Breast epithelium (tissue), 4 donors: ENCODE measurements around the gene CLCA2. TPM values are rescaled to one million over a fixed set of nuclear protein-coding genes. Genes with fewer than 3 reads are reported as not detected.

ENCODE experiments used
- DNase-seq, 2 donors: peaks; one replicate each; pipeline ENCODE4 v3.0.0-alpha.2; 2019; ENCODE audit warnings: low spot score in 2 of 2
- H3K27ac ChIP-seq, 2 donors: fragments of 200-600 bp; sonication (generic) in 1 of 2; one replicate each; pipeline ENCODE4 v1.5.1; 2016 to 2019; ENCODE audit warnings: mild to moderate bottlenecking in 1 of 2
- H3K27me3 ChIP-seq, 2 donors: fragments of 200-600 bp; sonication (generic) in 1 of 2; one replicate each; pipeline versions ENCODE4 v1.5.1 to v1.6.0; 2017 to 2019; ENCODE audit warnings: control low read depth in 1 of 2, mild to moderate bottlenecking in 1 of 2
- H3K36me3 ChIP-seq: fragments of 200-600 bp; one replicate; pipeline ENCODE4 v1.5.1; 2019
- H3K4me1 ChIP-seq, 2 donors: fragments of 200-600 bp; sonication (generic); one replicate each; pipeline ENCODE4 v1.5.1; 2016 to 2019; ENCODE audit warnings: control low read depth in 1 of 2
- H3K4me3 ChIP-seq, 3 donors: fragments of 200-600 bp; sonication (generic); 1 replicate in 2 of 3; 2 replicates in 1 of 3; pipeline ENCODE4 v1.5.1; 2016 to 2019; ENCODE audit warnings: mild to moderate bottlenecking in 3 of 3, moderate library complexity in 2 of 3
- H3K9me3 ChIP-seq, 2 donors: fragments of 200-600 bp; sonication (generic) in 1 of 2; one replicate each; pipeline ENCODE4 v1.5.1; 2016 to 2019; ENCODE audit warnings: control low read depth in 1 of 2
- POLR2A ChIP-seq: fragments of 450-650 bp; IDR thresholded peaks from one replicate; pipeline ENCODE4 v1.6.1; 2016; ENCODE audit warnings: antibody characterized with exemption, mild to moderate bottlenecking, moderate library complexity
- POLR2AphosphoS5 ChIP-seq, 3 donors: sonication (generic); formaldehyde crosslinking; IDR thresholded peaks; one replicate each; pipeline ENCODE4 v1.6.1; 2017; ENCODE audit warnings: antibody characterized with exemption in 3 of 3
- intact Hi-C: fragments of 100-400 bp; cut with DNase I; formaldehyde crosslinking; loops from one replicate; pipeline ENCODE4 v1.15.1; 2023; ENCODE audit warnings: low total_unique reads
- total RNA-seq, 3 donors: library from RNA; depleted of rRNA; stranded (reverse); fragments of >200 nt; gene quantifications; one replicate each; pipeline ENCODE4 v1.1.0, GENCODE V29; 2016
- TF ChIP-seq, protein P1 (sequence below), 3 donors: fragments of 450-650 bp; IDR thresholded peaks; one replicate each; pipeline ENCODE4 v1.5.1; 2016 to 2017; ENCODE audit warnings: antibody characterized with exemption in 3 of 3, mild to moderate bottlenecking in 3 of 3, moderate library complexity in 3 of 3

The CLCA2 gene
- total RNA-seq, 3 donors from 2014 or later, result 1.3 to 30.3 (median 1.6) TPM

DNA sequence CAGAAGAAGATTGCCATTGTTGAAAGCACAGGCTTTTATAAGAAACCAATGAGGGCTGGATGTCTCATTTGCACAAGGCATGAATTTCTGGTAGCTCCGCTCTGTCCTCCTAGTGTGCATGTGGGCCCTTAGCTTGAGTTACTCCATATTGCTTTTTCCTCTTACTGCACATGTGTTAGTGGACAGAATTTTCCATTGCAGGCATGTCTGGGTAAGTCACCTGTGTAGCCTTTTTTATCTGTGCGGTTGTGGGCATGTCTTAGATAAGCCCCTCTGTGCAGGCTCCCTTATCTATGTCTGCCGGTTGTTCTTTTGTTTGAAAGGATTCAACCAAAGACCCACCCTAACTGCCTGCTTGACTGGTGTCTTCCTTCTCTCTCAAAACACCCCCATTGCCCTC lies 37.5 kb downstream of the CLCA2 start:
- Histone ChIP-seq H3K27me3 (no peaks in the 10 kb centered on the region), H3K9me3 (no peaks in the 10 kb centered on the region), H3K27ac (no peak overlapping the region), H3K4me1 (no peaks in the 10 kb centered on the region), H3K4me3 (no peak overlapping the region), H3K36me3 (no peaks in the 10 kb centered on the region)
- TF ChIP-seq POLR2AphosphoS5 (IDR thresholded peaks at IDR 0.05), result no peak
- TF ChIP-seq, protein P1, sequence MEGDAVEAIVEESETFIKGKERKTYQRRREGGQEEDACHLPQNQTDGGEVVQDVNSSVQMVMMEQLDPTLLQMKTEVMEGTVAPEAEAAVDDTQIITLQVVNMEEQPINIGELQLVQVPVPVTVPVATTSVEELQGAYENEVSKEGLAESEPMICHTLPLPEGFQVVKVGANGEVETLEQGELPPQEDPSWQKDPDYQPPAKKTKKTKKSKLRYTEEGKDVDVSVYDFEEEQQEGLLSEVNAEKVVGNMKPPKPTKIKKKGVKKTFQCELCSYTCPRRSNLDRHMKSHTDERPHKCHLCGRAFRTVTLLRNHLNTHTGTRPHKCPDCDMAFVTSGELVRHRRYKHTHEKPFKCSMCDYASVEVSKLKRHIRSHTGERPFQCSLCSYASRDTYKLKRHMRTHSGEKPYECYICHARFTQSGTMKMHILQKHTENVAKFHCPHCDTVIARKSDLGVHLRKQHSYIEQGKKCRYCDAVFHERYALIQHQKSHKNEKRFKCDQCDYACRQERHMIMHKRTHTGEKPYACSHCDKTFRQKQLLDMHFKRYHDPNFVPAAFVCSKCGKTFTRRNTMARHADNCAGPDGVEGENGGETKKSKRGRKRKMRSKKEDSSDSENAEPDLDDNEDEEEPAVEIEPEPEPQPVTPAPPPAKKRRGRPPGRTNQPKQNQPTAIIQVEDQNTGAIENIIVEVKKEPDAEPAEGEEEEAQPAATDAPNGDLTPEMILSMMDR (IDR thresholded peaks at IDR 0.05), result no peak
- no peak for TF ChIP-seq POLR2A
- intact Hi-C loops, result no loop called here
- DNase-seq, result no peak

DNA sequence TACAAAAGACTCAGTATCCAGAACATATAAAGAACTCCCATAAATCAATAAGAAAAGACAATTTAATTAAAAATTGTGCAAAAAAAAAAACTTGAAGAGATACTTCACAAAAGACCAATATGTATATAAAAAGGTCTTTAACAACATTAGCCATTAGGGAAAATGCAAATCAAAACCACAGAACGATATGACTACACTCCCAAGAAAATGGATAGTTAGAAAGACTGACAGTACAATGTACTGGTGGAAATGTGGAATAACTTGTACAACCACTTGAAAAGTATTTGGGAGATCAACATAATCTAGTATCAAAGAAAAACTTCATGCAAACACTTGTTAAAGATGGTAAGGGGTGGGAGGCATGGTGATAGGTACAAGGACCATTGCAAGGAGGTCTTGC lies 40.8 kb downstream of the CLCA2 start:
- DNase-seq, result no peak
- H3K27ac ChIP-seq, result no peak overlapping the region
- H3K36me3 ChIP-seq, result no peaks in the 10 kb centered on the region
- no peak overlapping the region for H3K4me3 ChIP-seq
- TF ChIP-seq POLR2A (no peak), POLR2AphosphoS5 (IDR thresholded peaks at IDR 0.05) (no peak)
- TF ChIP-seq, protein P1 (IDR thresholded peaks at IDR 0.05), result no peak
- intact Hi-C loops, result loop anchor here (5.0 kb wide), 1 partner anchor 1468 kb away; the partner anchor contains the start of gene MCOLN2
- H3K4me1 ChIP-seq, result no peaks in the 10 kb centered on the region
- H3K9me3 ChIP-seq, result no peaks in the 10 kb centered on the region
- no peaks in the 10 kb centered on the region for H3K27me3 ChIP-seq

DNA sequence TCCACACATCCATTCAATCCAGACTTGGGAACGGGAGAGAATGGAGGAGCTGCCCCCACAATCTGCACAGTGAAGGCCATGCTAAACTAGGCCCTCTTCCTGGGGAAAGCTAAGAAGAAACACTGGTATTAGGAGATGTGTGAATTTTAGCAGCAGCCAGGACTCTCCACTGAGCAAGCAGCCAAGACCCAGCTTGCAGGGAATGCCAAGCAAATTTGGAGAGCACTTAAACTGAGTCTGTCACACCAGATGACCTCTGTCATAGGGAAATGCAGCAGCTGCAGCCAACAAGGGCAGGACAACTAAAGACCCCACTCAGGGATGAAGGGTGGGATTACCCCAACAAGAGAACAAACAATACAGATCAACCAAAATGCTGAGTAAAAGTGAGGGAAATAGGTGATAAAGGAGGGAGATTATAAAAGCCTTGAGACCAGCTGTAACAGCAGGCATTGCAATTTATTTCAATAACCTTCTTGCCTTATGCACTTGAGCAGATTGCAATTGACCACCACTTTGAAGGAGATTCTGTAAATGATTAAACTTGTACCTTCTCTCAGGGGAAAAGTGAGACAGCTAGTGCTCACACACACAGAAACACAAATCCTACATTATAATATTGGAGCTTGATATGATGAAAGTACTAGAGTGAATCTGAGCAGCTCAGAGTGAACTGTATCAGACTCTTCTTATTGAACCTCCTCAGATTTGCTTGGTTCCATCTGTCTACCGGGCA lies 42.3 kb downstream of the CLCA2 start:
- no peaks in the 10 kb centered on the region for H3K9me3 ChIP-seq
- H3K27ac ChIP-seq, result no peak overlapping the region
- intact Hi-C loops, result loop anchor here (1.0 to 5.0 kb wide), 2 partner anchors 22 to 1469 kb away; partner anchors contain the start of gene MCOLN2
- no peak for DNase-seq
- no peak overlapping the region for H3K4me3 ChIP-seq
- TF ChIP-seq, protein P1 (IDR thresholded peaks at IDR 0.05), result no peak
- no peaks in the 10 kb centered on the region for H3K27me3 ChIP-seq
- no peaks in the 10 kb centered on the region for H3K36me3 ChIP-seq
- no peaks in the 10 kb centered on the region for H3K4me1 ChIP-seq

DNA sequence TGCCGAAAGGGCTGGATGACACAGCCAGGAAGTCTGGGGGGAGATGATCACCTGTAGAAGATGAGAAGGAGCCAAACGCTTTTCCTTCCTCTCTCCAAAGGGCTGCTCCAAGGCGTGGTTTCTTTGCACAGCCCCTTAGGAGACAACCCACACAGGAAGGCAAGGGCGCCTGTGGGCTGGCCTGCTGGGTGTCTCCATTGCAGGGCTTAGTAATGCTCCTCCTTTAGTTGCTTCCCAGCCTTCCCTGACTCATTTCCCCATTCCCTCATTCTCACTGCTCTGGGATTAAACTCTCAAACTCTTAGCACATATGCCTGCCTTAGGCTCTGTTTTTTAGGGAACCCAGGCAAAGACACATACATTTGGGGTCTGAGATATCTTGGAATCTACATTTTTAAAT lies 43.0 kb downstream of the CLCA2 start:
- TF ChIP-seq, protein P1 (IDR thresholded peaks at IDR 0.05), result no peak
- no peak for TF ChIP-seq POLR2AphosphoS5 (IDR thresholded peaks at IDR 0.05)
- no peak overlapping the region for H3K27ac ChIP-seq

DNA sequence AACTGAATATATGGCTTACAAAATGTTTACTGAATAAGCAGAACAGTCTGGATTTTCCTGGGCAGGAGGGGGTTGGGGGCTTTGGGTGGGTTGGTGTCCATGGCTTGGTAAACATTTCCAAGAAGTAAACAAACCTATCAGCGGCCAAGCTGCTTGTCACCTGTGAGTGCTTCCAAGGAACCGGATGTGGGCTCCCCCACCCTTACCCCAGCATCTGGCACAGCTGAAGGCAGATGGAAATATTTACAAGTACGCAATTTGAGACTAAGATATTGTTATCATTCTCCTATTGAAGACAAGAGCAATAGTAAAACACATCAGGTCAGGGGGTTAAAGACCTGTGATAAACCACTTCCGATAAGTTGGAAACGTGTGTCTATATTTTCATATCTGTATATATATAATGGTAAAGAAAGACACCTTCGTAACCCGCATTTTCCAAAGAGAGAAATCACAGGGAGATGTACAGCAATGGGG lies 44.6 kb downstream of the CLCA2 start, which contains the start of gene CLCA1:
Gene CLCA1, plus strand, starts transcription at position 427 of the 477 bp plus-strand sequence. Its CDS starts 45 bp downstream, at position 472.
- TF ChIP-seq POLR2A, result no peak
- no peak for TF ChIP-seq POLR2AphosphoS5 (IDR thresholded peaks at IDR 0.05)
- TF ChIP-seq, protein P1 (IDR thresholded peaks at IDR 0.05), result no peak
- Histone ChIP-seq H3K27ac (no peak within 1 kb of the TSS), H3K36me3 (no peaks in the 10 kb centered on the region), H3K27me3 (no peaks in the 10 kb centered on the region), H3K4me3 (no peak within 1 kb of the TSS), H3K4me1 (no peaks in the 10 kb centered on the region), H3K9me3 (no peaks in the 10 kb centered on the region)
- no peak for DNase-seq
- intact Hi-C loops, result loop anchor here (2.0 to 5.0 kb wide), 2 partner anchors 78 to 1471 kb away; partner anchors contain the start of gene MCOLN2

More for the DNA sequence above, 43.0 kb downstream of the CLCA2 start:
- no peak for DNase-seq
- H3K4me1 ChIP-seq, result no peaks in the 10 kb centered on the region
- H3K27me3 ChIP-seq, result no peaks in the 10 kb centered on the region
- no peaks in the 10 kb centered on the region for H3K36me3 ChIP-seq
- H3K9me3 ChIP-seq, result no peaks in the 10 kb centered on the region
- H3K4me3 ChIP-seq, result no peak overlapping the region
- intact Hi-C loops, result loop anchor here (1.0 to 5.0 kb wide), 3 partner anchors 8 to 1470 kb away; partner anchors contain the start of gene MCOLN2
